NCI-H2196 treated with DMSO at 0.1 percent for 48 hours (cell line): ENCODE results near the gene POU2F3.

Experiments used
- DNase-seq: peaks from one replicate; lab custom pipeline; 2025; ENCODE audit not compliant: unreplicated experiment; lab: John Stamatoyannopoulos, UW

The POU2F3 gene

DNA sequence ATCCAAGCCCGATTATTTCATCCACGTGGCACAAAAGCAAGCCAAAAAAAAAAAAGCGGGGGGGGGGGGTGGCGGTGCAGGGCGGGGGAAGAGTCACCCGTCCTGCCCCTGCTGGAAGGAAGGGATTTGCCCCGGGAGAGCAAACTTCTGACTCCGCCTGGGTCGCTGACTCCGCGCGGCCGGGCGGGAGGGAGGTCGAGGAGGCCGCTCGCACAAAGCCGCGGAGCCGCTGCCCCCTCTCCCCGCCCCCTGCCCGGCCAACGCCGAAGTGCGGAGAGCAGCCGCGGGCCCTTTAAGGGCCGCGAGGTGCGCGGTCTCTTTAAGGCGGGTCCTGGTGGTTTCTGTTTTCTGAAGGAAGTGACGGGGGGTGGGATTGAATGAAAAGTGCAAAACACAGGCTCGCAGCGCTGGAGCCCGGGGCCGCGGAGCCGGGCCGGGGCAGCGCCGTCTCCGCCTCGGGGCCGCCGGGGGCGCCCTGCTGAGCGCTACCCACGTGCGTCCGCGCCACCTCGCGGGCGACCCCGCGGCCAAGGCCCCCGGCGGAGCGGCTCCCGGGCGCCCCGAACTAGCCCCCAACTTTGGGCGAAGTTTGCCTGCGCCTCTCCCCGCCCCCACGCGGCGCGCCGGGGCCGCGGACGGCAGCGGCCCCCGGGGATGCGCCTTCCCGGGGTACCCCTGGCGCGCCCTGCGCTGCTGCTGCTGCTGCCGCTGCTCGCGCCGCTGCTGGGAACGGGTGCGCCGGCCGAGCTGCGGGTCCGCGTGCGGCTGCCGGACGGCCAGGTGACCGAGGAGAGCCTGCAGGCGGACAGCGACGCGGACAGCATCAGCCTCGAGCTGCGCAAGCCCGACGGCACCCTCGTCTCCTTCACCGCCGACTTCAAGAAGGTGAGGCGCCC is 29.1 kb upstream of the POU2F3 start, which contains the start of gene OAF:
TSS of gene OAF (plus strand) at position 407 of the 896 bp plus-strand sequence. CDS start at position 655, 248 bp downstream.
- DNase-seq, result no peak

DNA sequence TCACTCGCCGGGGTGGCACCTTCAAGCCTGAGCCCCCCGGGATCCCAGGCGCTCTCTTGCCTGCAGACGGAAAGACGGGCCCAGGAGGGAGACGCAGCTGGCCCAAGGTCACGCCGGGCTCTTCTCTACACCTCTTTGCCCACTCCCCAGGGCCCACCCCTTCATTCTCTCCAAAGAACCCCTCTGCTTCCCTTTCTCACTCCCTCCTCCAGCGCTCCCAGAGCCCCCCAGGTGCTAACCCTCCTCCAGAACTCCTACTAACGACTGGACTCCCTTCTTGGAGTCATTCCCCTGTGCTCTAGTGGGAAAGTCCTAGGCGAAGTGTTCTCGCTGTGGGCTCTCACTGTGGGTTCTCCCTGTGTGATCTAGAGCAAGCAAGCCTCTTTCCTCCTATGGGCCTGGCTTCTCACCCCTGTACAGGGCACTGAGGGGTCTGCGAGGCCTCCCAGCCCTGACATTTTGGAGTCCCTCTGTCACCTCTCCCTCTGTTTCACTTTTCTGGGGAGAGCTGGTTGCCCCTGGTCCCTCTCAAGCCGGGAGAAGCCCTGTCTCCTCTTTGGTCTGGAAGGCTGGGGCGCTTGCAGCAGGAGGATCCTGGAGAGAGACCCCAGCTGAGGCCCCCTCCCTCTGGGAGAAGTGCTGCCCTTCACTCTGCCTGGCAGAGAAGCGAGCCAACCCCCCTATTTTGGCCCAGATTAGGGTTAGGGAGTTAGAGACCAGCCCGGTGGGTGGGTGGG is 28.2 kb upstream of the POU2F3 start:
- DNase-seq, result no peak

DNA sequence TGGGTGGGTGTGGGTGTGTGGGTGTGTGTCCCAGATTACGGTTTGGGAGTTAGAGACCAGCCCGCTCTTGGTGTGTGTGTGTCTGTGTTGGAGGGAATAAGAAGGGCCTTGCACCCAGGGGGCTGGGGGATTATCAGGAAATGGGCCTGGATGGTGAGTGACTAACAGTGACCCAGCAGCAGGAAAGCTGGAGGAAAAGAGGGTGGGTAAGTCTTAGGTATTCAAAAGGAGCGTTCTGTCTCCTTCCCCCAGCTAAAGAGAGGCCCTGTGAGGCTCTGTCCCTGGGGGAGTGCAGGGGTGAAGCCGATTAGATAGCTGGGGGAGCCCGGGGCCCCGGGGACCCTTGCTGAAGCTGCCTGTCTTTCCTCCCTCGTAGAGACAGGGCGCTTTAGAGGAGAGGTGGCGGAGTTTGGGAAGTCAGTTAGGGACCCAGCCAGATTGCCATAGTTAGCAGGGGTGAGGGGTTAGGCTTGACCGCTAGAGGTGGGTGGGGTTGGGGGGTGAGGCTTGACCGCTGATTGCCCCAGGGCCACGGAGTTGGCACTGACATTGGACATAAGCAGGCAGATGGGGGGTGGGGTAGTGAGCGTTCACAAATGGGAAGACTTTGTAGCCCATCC is 27.6 kb upstream of the POU2F3 start:
- DNase-seq, result no peak

DNA sequence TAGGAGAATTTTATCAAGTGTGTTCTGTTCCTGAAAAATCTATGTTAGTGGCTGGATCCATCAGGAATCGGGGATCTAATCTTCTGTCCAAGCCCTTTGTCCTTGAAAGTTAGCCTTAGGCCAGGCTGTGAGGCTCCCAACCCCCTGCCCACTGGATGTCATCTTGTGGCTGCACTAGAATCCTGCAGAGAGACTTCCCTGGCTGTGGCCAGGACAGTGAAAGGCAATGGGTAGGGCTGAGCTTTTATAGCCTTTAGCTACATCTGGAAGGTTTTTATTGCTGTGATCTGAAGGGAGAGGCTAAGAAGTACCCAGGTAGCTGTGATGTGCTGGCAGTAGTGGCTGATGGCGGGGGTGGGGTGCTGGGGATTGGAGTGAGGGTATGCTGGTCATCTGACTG is 27.0 kb upstream of the POU2F3 start:
- DNase-seq, result no peak

DNA sequence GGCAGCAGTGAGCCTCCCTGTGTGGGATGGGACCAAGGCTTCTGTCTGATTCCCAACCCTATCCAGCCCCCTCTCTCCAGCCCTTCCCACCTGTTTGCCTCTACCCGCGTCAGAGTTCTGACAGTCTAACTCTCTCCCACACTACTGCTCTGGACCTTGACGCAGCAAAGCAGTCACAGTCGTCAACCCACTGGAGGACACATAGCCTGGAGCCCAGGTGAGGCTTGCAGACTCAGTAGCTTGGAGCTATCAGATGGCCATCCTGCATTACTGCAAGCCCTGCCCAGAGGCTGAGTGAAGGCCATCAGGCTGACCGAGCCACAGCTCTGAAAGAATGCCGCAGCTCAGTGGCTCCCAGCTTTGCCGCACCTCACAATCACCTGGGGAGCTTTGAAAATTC is 25.4 kb upstream of the POU2F3 start:
- no peak for DNase-seq

DNA sequence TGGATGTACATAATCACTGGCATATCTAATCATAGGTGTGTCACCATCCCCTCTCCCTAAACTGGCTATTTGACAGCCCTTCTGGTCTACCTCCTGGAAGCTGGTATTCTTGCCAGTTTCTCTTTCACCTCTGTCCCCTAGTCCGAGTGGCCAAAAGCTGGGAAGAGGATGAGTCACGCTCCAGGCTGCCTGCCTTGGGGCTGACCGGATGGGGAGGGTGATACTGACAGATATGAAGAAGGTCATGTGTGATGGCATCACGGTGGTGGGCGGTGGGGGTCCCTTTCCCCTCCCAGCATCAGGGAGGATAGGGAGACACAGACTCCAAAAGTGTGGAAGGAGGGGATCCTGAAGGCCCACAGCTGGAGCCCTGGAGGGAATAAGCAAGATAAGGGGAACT is 24.3 kb upstream of the POU2F3 start:
- DNase-seq, result no peak

DNA sequence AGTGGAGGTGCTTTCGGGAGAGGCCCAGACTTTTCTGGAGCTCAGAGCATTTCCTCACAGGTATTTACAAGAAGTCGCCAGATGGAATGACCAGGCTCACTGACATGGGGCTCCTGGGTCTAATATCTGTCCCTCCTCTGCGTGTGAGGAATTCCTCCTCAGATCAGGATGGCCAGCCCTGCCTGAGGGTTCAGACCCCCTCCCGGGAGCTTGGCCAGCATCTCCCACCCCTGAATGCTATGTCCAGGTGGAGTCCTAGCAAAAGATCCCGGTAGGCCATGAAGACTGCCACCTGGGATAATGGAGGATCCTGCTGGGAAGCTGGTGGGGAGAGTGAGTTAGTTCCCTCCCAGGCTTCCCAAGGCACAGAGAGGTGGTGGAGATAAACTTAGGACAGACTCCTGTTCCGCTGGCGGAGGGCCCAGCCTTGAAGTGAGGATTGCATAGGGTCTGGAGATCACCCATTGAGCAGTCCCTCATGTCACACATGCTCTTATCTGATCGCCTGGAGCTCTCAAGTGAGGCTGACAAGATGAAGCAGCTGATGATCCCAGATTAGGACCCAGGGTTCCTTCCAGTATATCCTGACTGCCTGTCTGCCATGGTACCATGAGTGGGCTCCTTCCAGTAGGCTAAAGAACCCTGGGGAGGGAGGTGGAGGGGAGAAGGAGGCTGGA is 23.4 kb upstream of the POU2F3 start:
- no peak for DNase-seq

DNA sequence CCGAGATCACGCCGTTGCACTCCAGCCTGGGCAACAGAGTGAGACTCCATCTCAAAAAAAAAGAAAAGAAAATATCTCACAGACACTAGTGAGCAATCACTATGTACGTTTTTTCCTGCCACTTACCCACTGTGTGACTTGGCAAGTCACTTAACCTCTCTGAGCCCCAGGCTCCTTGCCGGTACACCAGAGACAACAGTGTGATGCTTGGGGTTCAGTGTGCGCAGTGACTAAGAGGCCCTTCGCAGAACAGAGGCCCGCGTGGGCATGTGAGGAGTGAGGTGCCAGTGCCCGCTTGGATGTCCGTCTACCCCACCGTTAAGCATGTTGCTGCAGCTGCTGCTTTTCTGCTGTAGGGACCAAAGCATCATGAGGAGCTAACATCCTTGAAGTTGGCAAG is 22.4 kb upstream of the POU2F3 start:
- DNase-seq, result no peak

DNA sequence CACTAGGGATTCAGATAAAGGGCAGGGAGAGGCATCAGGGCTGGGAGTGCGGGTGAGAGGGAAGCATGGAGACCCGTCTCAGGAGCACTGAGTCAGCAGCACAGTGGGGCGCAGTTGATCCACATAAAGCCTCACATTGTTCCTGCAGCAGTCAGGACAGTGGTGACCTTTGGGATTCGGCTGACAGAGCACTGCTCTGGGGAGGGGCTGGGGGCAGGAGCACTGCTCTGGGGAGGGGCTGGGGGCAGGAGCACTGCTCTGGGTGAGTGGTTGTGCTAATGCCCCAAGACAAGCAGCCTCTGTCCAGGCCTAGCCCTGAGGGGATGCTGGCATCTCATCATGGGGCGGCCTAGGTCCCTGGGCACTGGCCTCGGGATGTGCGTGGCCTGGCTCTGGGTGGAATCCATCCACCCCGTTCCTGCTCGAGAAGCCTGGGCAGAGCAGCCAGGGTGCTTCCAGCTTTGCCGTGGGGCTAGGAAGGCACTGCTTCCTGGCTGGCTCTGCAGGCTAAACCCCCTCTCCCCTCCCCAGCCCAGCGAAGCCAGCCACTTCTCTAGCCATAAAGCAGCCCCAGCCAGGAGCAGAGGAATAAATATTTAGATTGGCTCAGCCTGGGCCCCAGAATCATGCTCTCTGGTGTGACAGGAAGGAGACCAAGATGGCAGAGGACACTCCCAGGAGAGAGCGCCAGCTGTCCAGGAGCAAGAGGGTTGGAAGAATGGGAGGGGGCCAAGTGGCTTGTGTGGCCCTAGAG is 21.8 kb upstream of the POU2F3 start:
- no peak for DNase-seq

DNA sequence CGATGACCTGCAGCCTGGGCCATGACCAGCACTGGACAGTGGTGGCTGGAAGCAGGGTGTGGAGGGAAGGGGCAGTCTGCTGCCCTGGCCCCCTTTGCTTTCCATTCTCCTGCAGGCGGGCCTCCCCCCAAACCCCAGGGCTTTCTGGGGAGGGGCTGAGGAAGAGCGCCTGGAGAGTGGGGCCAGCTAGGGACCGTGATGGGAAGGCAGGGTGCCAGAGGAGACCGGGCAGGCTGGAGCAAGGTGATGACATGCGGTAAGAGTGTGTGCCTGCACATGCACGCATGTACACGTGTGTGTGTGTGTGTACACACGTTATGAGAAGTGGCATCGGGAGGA is 21.3 kb upstream of the POU2F3 start:
- DNase-seq, result no peak

DNA sequence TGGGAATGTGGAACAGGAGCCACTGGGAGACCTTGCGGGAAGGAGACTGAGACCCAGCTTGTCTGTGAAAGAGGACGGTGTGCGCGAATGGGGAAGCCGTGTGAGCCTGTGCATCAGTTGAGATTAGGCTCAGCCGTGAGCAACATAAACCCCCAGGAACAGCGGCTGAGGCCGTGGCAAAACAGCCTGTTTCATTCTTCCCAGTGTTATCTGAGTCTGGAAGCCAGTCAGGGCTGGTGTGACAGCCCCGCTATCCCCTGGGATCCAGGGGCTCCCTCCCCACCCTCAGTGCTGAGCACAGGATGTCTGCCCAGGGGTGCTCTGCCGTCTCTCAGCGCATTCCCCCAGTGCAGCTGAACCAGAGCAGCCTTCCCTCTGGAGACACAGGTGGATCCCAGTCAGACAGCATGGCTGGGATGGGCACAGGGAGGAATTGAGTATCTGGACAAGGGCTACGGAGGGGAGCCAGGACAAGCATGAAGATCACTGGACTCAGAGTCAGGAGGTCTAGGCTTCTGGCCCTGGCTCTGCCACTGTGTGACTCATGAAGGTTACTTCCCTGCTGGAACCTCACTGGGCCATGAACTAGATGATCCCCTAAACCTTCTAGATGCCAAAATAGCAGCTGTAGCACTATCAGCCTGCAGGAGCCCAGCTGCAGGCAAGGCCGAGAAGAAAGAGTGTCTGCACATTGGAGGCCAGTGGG is 20.6 kb upstream of the POU2F3 start:
- DNase-seq, result no peak

DNA sequence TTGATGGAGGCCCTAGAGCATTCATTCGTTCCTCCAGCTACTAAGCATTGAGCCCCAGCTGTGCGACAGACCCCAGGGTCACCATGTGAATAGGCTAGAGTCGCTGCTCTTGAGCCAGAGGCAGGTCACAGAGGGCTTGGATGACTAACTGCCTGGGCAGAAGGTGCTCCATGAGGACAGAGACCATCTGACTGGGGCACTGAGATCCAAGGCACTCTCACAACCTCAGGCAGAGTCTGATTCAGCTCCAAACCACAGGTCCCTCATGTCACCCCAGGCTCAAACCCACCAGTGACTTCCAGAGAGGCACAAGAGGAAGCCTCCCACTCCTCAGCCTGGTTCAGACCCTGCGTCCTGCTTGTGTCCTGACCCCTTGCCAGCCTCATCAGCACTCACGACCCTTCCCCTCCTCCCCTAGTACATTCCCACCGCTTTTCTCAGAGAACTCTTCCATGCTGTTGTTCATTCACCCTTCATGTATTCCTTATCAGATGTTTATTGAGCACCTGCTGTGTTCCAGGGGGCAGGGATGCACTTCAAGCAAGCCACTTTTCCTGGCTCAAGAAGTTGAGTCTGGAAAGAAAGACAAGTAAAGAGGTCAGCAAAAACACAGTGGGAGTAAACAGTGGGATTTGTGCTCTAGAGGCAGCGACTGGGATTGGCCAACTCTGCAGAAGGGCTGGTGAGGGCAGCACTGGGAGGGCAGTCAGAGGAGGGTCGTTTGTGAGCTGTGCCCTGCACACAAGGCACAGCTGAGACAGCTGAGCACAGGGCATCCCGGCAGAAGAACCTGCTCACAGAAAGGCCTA is 19.8 kb upstream of the POU2F3 start:
- DNase-seq, result no peak

DNA sequence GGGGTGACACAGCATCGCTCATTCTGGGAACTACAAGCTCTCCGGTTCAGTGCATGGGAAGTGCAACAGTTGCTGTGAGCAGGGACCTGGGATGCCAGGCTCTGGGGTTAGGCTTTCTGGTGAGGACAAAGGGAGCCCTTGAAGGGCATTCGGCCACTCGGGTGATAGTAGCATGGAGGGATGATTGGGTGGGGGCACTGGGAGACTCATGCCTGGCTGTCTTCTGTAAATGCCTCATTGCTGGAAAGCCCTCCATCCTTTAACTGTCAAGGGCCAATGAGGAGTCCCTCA is 19.2 kb upstream of the POU2F3 start:
- DNase-seq, result no peak

DNA sequence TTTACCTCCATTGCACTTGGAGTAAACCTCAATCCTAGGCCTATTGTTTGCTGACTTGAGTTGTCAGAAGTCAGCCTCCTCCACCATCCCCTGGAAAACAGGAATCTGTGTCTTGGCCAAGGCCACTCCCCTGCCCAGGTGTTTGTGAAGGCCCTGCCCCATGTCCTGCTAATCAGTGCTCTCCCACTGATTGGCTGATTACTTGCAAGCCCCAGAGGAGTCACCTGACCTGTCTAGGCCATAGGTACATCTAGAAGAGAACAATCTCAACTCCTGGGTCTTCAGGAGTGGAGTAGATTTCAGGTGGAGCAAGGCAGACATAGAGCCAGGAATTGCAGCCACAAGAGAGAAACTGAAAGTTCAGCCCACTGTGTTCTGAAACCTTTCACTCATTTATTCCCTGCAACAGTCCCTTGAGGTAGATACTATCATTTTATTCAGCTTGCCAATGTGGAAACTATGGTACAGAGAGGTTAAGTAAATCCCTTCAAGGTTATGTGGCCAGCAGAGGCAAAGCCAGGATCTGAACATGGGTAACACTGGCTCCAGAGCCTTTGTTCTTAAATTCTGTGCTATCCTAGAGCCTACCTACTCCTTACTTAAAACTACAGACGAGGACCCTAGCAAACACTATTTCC is 18.7 kb upstream of the POU2F3 start:
- no peak for DNase-seq

DNA sequence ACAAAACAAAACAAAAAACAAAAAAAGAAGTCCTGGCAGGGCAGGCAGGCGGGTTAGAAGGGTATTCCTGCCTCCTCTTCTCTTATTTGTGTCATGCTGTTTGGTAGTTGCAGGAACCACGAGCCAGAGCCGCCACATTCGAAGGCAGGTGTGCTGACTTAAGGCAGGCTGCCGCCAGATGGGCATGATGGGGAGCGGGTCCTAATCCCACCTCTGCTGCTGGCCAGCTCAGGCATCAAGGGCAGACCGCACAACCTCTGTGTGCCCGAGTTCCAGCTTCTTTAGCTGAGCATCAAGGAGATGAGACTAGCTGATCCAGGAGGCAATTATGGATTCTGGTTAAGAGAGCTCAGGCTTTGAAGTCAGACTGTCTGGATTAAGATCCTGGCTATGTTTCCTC is 17.0 kb upstream of the POU2F3 start:
- no peak for DNase-seq

DNA sequence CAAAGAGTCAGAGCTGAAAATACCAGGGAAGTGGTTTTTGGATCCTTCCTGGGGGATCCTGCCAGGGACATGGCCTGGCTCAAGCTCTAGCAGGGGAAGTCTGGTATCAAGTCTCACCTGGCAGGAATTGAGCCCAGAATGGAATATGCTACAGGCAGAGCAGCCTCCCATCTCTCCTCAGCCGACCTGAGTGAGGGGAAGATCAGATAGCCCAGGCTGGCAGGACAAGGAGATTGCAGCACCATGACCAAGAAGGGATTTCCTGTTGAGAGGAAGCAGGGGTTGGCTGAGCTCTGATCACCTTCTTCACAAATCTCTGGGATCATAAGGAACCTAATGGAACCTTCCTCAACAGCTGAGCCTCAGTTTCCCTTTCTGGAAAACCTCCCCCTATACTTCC is 16.1 kb upstream of the POU2F3 start:
- DNase-seq, result no peak

DNA sequence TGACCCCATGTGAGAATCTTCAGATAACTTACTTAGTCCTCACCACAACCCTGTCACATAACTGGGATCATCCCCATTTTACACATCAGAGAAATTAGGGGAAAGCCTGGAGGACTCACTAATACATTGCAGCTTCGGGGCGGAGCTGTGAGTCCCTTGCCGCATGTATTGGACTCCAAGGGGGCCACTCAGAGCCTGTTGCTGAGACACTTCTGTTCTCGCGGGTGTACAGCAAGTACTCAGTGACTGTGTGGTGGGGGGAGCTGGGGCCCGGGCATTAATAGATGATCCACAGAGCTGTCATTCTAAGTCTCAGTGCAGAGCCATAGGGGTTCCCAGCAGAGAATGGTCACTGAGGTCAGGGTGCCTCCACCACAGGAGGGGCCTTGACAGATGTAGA is 15.6 kb upstream of the POU2F3 start:
- no peak for DNase-seq

DNA sequence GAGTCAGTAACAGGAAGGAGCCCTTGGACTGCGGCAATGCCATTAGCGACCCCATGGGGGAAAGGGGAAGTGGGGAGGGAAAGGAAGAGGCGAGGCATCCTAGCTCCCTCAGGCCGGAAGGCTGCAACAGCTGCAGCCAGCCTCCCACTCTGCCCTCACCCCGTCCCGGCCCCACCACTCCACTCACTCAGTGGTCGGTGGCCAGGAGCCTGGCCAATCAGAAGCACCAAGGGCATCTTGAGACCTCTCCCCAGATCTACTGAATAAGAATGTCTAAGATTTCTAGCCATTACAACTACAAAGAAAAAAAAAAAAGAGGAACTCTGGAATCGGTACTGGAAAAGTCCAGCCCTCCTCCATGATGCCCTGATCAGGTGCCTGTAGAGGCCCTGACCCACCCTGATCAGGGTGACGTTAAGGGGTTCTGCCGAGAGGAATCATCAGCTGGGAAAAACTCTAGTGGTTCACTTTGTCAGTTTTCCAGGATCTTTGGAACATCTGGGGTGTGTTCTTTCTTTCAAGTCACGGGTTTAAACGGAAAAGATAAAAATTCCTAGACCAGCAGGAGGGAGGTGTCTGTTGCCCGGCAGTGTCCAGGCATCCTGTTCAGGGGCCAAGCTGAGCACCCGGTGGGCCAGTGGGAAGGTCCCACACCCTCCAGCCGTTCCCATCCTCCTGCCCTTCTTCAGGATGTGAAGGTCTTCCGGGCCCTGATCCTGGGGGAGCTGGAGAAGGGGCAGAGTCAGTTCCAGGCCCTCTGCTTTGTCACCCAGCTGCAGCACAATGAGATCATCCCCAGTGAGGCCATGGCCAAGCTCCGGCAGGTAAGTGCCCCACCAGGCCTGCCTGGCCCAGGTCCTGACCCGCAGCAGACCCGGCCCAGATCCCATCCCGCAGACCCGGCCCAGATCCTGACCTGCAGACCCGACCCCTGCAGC is 14.7 kb upstream of the POU2F3 start:
- no peak for DNase-seq
